Adrenal gland (tissue), 5 donors: Measurements from ENCODE around the gene ZNF827.

Experiments
- CTCF ChIP-seq, 6 experiments: fragments of 450-650 bp in 4 of 6; fragments of 200-600 bp in 2 of 6; sonication (generic) in 1 of 6; IDR thresholded peaks; 1 replicate in 5 of 6; 2 replicates in 1 of 6; pipeline versions ENCODE4 v1.5.1 to v1.8.0; 2016 to 2021; ENCODE audit warnings: antibody characterized with exemption in 6 of 6, mild to moderate bottlenecking in 2 of 6, moderate library complexity in 1 of 6
- POLR2A ChIP-seq, 2 donors: fragments of 450-650 bp; IDR thresholded peaks; one replicate each; pipeline ENCODE4 v1.6.1; 2017; ENCODE audit warnings: antibody characterized with exemption in 2 of 2, mild to moderate bottlenecking in 2 of 2, moderate library complexity in 1 of 2
- donor health status: DM: no; HTN: no; CAD: no.

GRCh38 chr4:145755802-145756201 is 182.8 kb downstream of the ZNF827 start:
- no peak for TF ChIP-seq CTCF (IDR thresholded peaks at IDR 0.05)
- no peak for TF ChIP-seq POLR2A (IDR thresholded peaks at IDR 0.05)
